Measurements from ENCODE around the gene ELFN1. TPM values are rescaled to one million over a fixed set of nuclear protein-coding genes. Genes with fewer than 3 reads are reported as not detected.
A peak's percentile ranks its signal among the peaks of the same experiment; 100 is the strongest.

The ELFN1 gene
- total RNA-seq, 3 donors from 2014 or later, result 0.59 to 1.3 (median 0.96) TPM

DNA sequence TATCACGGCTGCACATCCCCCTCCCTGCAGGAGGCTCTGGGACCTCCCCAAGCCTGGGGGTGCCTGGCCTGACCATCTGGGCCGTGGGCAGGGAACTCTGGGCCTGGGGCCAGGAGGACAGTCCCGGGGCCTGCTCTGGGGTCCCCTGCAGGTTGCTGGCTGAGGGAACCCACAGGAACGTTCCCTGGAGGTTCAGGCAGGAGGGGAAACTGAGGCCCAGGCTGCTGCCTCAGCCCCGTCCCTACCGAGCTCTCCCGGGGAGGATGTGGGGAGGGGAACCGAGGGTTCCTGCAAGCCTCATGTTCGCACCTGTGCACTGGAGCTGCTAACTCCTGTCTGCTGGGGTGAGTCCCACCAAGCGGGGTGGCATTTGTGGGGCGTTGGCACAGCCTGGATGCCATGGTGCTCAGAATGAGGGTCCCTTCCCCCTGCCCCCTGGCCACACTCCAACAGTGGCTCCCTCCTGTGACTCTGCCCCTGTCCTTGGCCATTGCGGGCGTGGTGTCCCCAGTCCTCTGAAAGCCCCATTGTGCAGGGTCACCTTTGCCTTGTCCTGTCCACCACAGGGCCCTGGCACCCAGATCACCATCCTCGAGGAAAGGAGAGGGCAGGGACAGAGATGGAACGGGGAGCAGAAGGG is 9.4 kb downstream of the ELFN1 start:
- Histone ChIP-seq H3K4me1 (no peaks in the 10 kb centered on the region), H3K27me3 (peaks cover 0 to 18% of the 10 kb centered on the region in 2 donors), H3K27ac (no peak overlapping the region), H3K36me3 (no peaks in the 10 kb centered on the region), H3K4me3 (no peak overlapping the region), H3K9me3 (peaks cover 4 to 7% of the 10 kb centered on the region in 2 donors)
- intact Hi-C loops (cut with DNase I; ENCODE audit: low total_unique reads), result no loop called here
- TF ChIP-seq POLR2A (IDR thresholded peaks at IDR 0.05) (no peak), POLR2AphosphoS5 (IDR thresholded peaks at IDR 0.05) (no peak)
- TF ChIP-seq, protein P1, sequence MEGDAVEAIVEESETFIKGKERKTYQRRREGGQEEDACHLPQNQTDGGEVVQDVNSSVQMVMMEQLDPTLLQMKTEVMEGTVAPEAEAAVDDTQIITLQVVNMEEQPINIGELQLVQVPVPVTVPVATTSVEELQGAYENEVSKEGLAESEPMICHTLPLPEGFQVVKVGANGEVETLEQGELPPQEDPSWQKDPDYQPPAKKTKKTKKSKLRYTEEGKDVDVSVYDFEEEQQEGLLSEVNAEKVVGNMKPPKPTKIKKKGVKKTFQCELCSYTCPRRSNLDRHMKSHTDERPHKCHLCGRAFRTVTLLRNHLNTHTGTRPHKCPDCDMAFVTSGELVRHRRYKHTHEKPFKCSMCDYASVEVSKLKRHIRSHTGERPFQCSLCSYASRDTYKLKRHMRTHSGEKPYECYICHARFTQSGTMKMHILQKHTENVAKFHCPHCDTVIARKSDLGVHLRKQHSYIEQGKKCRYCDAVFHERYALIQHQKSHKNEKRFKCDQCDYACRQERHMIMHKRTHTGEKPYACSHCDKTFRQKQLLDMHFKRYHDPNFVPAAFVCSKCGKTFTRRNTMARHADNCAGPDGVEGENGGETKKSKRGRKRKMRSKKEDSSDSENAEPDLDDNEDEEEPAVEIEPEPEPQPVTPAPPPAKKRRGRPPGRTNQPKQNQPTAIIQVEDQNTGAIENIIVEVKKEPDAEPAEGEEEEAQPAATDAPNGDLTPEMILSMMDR (IDR thresholded peaks at IDR 0.05), result no peak
- DNase-seq (ENCODE audit: low spot score in 2 of 2), result peak in 1 of 2 donors; percentile 49

DNA sequence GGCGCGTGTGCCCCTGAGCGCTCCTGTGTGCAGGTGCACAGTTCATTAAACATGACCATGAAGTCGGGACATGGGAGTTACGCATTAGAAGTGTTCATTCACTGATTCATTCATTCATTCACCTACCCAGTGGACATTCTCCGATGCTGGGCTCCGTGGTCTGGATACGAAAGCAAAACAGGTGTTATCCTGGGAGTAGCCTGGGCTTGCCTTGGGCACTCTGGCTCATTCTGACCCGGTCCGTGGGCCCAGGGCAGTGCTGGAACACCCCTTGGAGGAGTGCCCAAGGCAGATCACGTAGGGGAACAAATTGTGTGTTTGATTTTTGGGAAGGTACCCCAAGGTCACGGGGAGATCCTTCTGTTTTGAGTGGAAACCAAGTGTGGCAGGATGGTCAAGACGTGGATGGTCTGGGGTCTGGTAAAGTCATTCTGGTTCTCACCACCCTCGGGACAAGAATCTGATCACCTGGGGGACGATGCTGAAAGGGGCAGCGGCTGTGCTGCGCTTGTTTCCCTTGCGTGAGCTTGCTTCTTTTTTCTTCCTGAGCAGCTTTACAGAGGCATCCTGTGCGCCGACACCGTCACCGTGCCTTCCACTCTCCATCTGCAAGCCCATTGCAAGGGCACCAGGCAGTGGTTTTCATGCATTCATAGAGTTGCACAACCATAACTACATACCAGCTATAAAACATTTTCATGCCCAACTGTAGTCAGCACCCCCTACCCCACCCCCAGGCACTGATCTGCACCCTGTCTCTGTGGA is 10.1 kb downstream of the ELFN1 start:
- Histone ChIP-seq H3K27ac (no peak overlapping the region), H3K36me3 (no peaks in the 10 kb centered on the region), H3K4me3 (no peak overlapping the region), H3K9me3 (peaks cover 7 to 11% of the 10 kb centered on the region in 2 donors), H3K4me1 (no peaks in the 10 kb centered on the region), H3K27me3 (peaks cover 0 to 13% of the 10 kb centered on the region in 2 donors)
- TF ChIP-seq POLR2A (IDR thresholded peaks at IDR 0.05), result no peak
- no peak for TF ChIP-seq POLR2AphosphoS5 (IDR thresholded peaks at IDR 0.05)
- TF ChIP-seq, protein P1 (IDR thresholded peaks at IDR 0.05), result no peak
- intact Hi-C loops (cut with DNase I; ENCODE audit: low total_unique reads), result no loop called here
- peak in 1 of 2 donors; percentile 47 for DNase-seq (ENCODE audit: low spot score in 2 of 2)

DNA sequence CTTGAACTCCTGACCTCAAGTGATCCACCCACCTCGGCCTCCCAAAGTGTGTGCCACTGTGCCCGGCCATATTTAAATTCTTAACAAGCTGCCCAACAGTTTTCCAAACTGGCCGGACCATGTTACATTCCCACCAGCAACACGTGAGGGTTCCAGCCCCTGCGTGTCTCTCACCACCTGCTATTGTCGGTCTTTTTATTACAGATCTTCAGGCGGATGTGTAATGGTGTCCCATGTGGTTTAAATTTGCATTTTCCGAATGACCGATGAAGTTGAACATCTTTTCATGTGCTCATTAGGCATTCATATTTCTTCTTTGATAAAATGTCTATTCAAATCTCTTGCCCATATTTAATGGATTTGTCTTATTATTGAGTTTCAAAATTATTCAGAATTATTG is 11.5 kb downstream of the ELFN1 start:
- TF ChIP-seq POLR2AphosphoS5 (IDR thresholded peaks at IDR 0.05) (no peak), POLR2A (IDR thresholded peaks at IDR 0.05) (no peak)
- TF ChIP-seq, protein P1 (IDR thresholded peaks at IDR 0.05), result no peak
- intact Hi-C loops (cut with DNase I; ENCODE audit: low total_unique reads), result no loop called here
- no peak overlapping the region for H3K4me3 ChIP-seq
- peaks cover 7 to 14% of the 10 kb centered on the region in 2 donors for H3K9me3 ChIP-seq
- no peak overlapping the region for H3K27ac ChIP-seq
- H3K36me3 ChIP-seq, result no peaks in the 10 kb centered on the region
- H3K4me1 ChIP-seq, result no peaks in the 10 kb centered on the region
- H3K27me3 ChIP-seq, result peaks cover 0 to 9% of the 10 kb centered on the region in 2 donors
- DNase-seq (ENCODE audit: low spot score in 2 of 2), result peak in 1 of 2 donors; percentile 24

DNA sequence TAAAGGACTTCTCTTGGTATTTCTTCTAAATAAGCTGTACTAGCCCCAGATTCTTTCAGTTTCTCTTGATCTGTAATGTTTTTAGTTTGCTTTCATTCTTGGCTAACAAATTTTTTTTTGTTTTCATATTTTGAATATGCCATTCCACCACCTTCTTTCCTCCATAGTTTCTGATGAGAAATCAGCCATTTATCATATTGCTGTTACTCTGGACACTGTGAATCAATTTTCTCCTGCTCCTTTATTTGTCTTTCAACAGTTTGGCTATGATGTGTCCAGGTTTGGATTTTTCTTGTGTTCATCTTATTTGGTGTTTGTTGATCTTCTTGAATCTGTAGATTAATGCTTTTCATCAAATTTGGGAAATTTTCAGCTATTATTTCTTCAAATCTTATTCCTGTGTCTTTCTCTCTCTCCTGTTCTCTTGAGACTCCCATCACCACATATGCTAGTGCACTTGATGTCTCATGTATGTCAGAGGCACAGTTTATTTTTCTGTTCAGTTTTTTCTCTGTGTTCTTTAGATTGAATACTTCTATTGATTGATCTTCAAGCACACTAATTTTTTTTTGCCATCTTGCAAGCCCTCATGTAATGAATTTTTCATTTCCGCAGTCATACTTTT is 15.0 kb downstream of the ELFN1 start:
- intact Hi-C loops (cut with DNase I; ENCODE audit: low total_unique reads), result no loop called here
- DNase-seq (ENCODE audit: low spot score in 2 of 2), result no peak
- no peaks in the 10 kb centered on the region for H3K27me3 ChIP-seq
- no peaks in the 10 kb centered on the region for H3K4me1 ChIP-seq
- TF ChIP-seq POLR2AphosphoS5 (IDR thresholded peaks at IDR 0.05) (no peak), POLR2A (IDR thresholded peaks at IDR 0.05) (no peak)
- TF ChIP-seq, protein P1 (IDR thresholded peaks at IDR 0.05), result no peak
- H3K36me3 ChIP-seq, result no peaks in the 10 kb centered on the region
- peaks cover 7 to 18% of the 10 kb centered on the region in 2 donors for H3K9me3 ChIP-seq
- H3K4me3 ChIP-seq, result no peak overlapping the region
- H3K27ac ChIP-seq, result no peak overlapping the region

DNA sequence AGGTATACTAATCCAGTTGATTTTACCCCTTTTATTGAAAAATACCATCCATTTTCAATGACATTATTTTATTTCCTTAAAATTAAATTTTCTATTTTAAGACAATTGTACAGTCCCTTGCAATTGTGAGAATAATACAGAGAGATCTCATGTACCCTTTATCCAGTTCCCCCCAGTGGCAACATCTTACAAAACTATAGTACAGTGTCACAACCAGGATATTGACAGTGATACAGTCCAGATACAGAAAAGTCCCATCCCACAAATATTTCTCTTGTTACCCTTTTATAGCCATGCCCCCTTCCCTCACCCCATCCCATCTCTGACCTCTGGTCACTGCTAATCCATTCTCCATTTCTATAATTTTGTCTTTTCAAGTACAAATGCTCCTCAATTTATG is 18.5 kb downstream of the ELFN1 start:
- Histone ChIP-seq H3K4me3 (no peak overlapping the region), H3K27ac (no peak overlapping the region), H3K27me3 (peaks cover 0 to 7% of the 10 kb centered on the region in 2 donors), H3K9me3 (peaks cover 7 to 18% of the 10 kb centered on the region in 2 donors), H3K4me1 (no peaks in the 10 kb centered on the region), H3K36me3 (no peaks in the 10 kb centered on the region)
- intact Hi-C loops (cut with DNase I; ENCODE audit: low total_unique reads), result no loop called here
- DNase-seq (ENCODE audit: low spot score in 2 of 2), result no peak
- no peak for TF ChIP-seq POLR2A (IDR thresholded peaks at IDR 0.05)
- TF ChIP-seq, protein P1 (IDR thresholded peaks at IDR 0.05), result no peak
- TF ChIP-seq POLR2AphosphoS5 (IDR thresholded peaks at IDR 0.05), result no peak
